Calu3 (cell line): ENCODE measurements around the gene ZFP30. TPM values are rescaled to one million over a fixed set of nuclear protein-coding genes. Genes with fewer than 3 reads are reported as not detected.

Source experiments
- BruUV-seq: library from RNA; stranded (reverse); fragments of 400-500 nt; replicated peaks from 2 replicates; lab custom pipeline; 2021; lab: Mats Ljungman, UMichigan
- CTCF ChIA-PET: fragments of 300-600 bp; sonication (Branson Sonifier 250); formaldehyde crosslinking; loops from one replicate; lab custom pipeline; 2022; ENCODE audit warnings: antibody characterized with exemption; lab: Charles Lee
- DNase-seq: peaks from one replicate; pipeline ENCODE4 v3.0.0; 2022
- H3K27ac Mint-ChIP-seq: one replicate; pipeline ENCODE4 v1.8.0; 2022; ENCODE audit warnings: mixed read lengths; ENCODE audit not compliant: unreplicated experiment
- H3K27me3 Mint-ChIP-seq: one replicate; pipeline ENCODE4 v1.8.0; 2022; ENCODE audit warnings: mixed read lengths; ENCODE audit not compliant: unreplicated experiment
- H3K36me3 Mint-ChIP-seq: one replicate; pipeline ENCODE4 v1.8.0; 2022; ENCODE audit warnings: mild to moderate bottlenecking, moderate library complexity, mixed read lengths; ENCODE audit not compliant: insufficient read depth, unreplicated experiment
- H3K4me1 Mint-ChIP-seq: one replicate; pipeline ENCODE4 v1.8.0; 2022; ENCODE audit warnings: mild to moderate bottlenecking, low read depth, mixed read lengths; ENCODE audit not compliant: unreplicated experiment
- H3K4me3 Mint-ChIP-seq: one replicate; pipeline ENCODE4 v1.8.0; 2022; ENCODE audit warnings: mild to moderate bottlenecking, low read depth, moderate library complexity, mixed read lengths; ENCODE audit not compliant: unreplicated experiment
- H3K9me3 Mint-ChIP-seq: one replicate; pipeline ENCODE4 v1.8.0; 2022; ENCODE audit warnings: low read depth, mixed read lengths; ENCODE audit not compliant: unreplicated experiment
- intact Hi-C: fragments of 100-400 bp; cut with micrococcal nuclease; formaldehyde crosslinking; loops from one replicate; pipeline ENCODE4 v1.10.0; 2022; ENCODE audit not compliant: unreplicated experiment
- total RNA-seq: library from RNA; stranded (reverse); gene quantifications from 2 replicates; pipeline ENCODE4 v1.2.3, GENCODE V29; 2022
- TF ChIP-seq, protein P1 (sequence below): fragments of 200-600 bp; IDR thresholded peaks from one replicate; pipeline ENCODE4 v1.8.0; 2022; ENCODE audit warnings: antibody characterized with exemption; ENCODE audit not compliant: unreplicated experiment

ZFP30 gene
- total RNA-seq, 1 experiment from 2014 or later, result 11.5 TPM

- Mint-ChIP-seq H3K27me3 (no peaks in the 10 kb centered on the region), H3K36me3 (no peaks in the 10 kb centered on the region), H3K4me3 (no peak overlapping the region), H3K27ac (no peak overlapping the region), H3K4me1 (no peaks in the 10 kb centered on the region), H3K9me3 (peaks cover 24% of the 10 kb centered on the region)
- CTCF ChIA-PET, result no interaction called here
- no peak for DNase-seq
- intact Hi-C loops, result no loop called here
- no TSS peak for BruUV-seq
- TF ChIP-seq, protein P1, sequence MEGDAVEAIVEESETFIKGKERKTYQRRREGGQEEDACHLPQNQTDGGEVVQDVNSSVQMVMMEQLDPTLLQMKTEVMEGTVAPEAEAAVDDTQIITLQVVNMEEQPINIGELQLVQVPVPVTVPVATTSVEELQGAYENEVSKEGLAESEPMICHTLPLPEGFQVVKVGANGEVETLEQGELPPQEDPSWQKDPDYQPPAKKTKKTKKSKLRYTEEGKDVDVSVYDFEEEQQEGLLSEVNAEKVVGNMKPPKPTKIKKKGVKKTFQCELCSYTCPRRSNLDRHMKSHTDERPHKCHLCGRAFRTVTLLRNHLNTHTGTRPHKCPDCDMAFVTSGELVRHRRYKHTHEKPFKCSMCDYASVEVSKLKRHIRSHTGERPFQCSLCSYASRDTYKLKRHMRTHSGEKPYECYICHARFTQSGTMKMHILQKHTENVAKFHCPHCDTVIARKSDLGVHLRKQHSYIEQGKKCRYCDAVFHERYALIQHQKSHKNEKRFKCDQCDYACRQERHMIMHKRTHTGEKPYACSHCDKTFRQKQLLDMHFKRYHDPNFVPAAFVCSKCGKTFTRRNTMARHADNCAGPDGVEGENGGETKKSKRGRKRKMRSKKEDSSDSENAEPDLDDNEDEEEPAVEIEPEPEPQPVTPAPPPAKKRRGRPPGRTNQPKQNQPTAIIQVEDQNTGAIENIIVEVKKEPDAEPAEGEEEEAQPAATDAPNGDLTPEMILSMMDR, result no peak
Observed at GRCh38 chr19:37572203-37572602, 83.1 kb downstream of the ZFP30 start.

DNA sequence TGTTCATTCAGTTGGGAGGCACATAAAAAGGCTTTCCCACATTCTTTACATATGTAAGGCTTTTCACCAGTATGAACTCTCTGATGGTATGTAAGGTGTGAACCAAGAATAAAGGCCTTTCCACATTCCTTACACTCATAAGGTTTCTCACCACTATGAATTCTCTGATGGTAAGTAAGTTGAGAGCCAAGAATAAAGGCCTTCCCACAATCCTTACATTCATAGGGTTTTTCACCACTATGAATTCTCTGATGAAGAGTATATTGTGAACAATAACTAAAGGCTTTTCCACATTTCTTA lies 89.9 kb downstream of the ZFP30 start:
- no peak overlapping the region for H3K4me3 Mint-ChIP-seq
- no peaks in the 10 kb centered on the region for H3K36me3 Mint-ChIP-seq
- no peak overlapping the region for H3K27ac Mint-ChIP-seq
- TF ChIP-seq, protein P1, result no peak
- no peaks in the 10 kb centered on the region for H3K4me1 Mint-ChIP-seq
- no peaks in the 10 kb centered on the region for H3K27me3 Mint-ChIP-seq
- H3K9me3 Mint-ChIP-seq, result peaks cover 31% of the 10 kb centered on the region
- CTCF ChIA-PET, result no interaction called here
- no peak for DNase-seq
- intact Hi-C loops, result no loop called here
- no TSS peak for BruUV-seq

DNA sequence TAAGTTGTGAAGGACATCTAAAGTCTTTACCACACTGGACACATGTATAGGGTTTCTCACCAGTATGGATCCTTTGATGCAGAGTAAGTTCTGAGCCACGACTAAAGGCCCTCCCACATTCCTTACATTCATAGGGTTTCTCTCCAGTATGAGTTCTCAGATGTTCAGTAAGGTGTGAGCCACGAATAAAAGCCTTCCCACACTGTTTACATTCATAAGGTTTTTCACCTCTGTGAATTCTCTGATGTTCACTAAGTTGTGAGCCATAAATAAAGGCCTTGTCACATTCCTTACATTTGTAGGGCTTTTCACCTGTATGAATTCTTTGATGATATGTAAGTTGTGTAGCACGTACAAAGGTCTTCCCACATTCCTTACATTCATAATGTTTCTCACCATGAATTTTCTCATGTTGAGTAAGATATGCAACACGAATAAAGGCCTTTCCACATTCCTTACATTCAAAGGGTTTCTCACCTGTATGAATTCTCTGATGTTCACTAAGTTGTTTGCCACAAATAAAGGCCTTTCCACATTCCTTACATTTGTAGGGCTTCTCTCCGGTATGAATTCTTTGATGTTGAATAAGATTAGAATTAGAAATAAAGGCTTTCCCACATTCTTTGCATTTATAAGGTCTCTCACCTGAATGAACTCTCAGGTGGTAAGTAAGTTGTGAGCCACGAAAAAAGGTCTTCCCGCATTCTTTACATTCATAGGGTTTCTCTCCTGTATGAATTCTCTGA lies 90.5 kb downstream of the ZFP30 start:
- Mint-ChIP-seq H3K4me3 (no peak overlapping the region), H3K36me3 (no peaks in the 10 kb centered on the region), H3K4me1 (no peaks in the 10 kb centered on the region), H3K9me3 (peaks cover 28% of the 10 kb centered on the region), H3K27ac (no peak overlapping the region), H3K27me3 (no peaks in the 10 kb centered on the region)
- CTCF ChIA-PET, result no interaction called here
- DNase-seq, result no peak
- no TSS peak for BruUV-seq
- TF ChIP-seq, protein P1, result no peak
- intact Hi-C loops, result no loop called here

Other genes with a start within 250 kb of the ZFP30 start
- 2.8 and 3.8 TPM in 2 replicates for gene ZNF569, start 188.0 kb downstream of the ZFP30 start, total RNA-seq
- gene ZNF570, start 186.1 kb downstream of the ZFP30 start, total RNA-seq, result 2.9 and 3.3 TPM in 2 replicates
- gene ZNF793, start 148.5 kb downstream of the ZFP30 start, total RNA-seq, result not detected in 2 replicates
- gene ZNF571, start 60.7 kb downstream of the ZFP30 start, total RNA-seq, result 4.3 and 7.3 TPM in 2 replicates
- gene ZNF540, start 60.6 kb downstream of the ZFP30 start, total RNA-seq, result 0.42 and 1.7 TPM in 2 replicates
- 13.5 and 13.7 TPM in 2 replicates for gene ZNF607, start 64.3 kb upstream of the ZFP30 start, total RNA-seq
- gene ZNF573, start 124.1 kb upstream of the ZFP30 start, total RNA-seq, result 10.1 and 16.8 TPM in 2 replicates